ENCODE measurements around the gene MAEA.
A peak's percentile ranks its signal among the peaks of the same experiment; 100 is the strongest.

MAEA gene

GRCh38 chr4:1289207-1290164 lies at the start of gene MAEA:
TSS of gene MAEA (plus strand) at chr4:1289891. CDS start at chr4:1289914, 23 bp downstream.
- DNase-seq (ENCODE audit: low read depth): peak; percentile 94

GRCh38 chr4:1239950-1240307 lies 49.8 kb upstream of the MAEA start:
- DNase-seq (ENCODE audit: low read depth): no peak

- no peak for DNase-seq (ENCODE audit: low read depth)
These were observed 48.8 kb upstream of the MAEA start for GRCh38 chr4:1240721-1241465.

- no peak for DNase-seq (ENCODE audit: low read depth)
These were observed 48.2 kb upstream of the MAEA start for GRCh38 chr4:1241466-1241935.

- DNase-seq (ENCODE audit: low read depth): no peak
These were observed 47.7 kb upstream of the MAEA start for GRCh38 chr4:1241936-1242505.

GRCh38 chr4:1242506-1243450 lies 46.9 kb upstream of the MAEA start:
- DNase-seq (ENCODE audit: low read depth): no peak

GRCh38 chr4:1243451-1244080 lies 46.1 kb upstream of the MAEA start:
- no peak for DNase-seq (ENCODE audit: low read depth)

- no peak for DNase-seq (ENCODE audit: low read depth)
These were observed 45.4 kb upstream of the MAEA start for GRCh38 chr4:1244081-1244977.

- no peak for DNase-seq (ENCODE audit: low read depth)
These were observed 44.7 kb upstream of the MAEA start for GRCh38 chr4:1244978-1245471.

GRCh38 chr4:1245481-1246051 lies 44.1 kb upstream of the MAEA start:
- DNase-seq (ENCODE audit: low read depth): no peak

- no peak for DNase-seq (ENCODE audit: low read depth)
These were observed 43.4 kb upstream of the MAEA start for GRCh38 chr4:1246111-1246881.

GRCh38 chr4:1246901-1247863 lies 42.5 kb upstream of the MAEA start:
- DNase-seq (ENCODE audit: low read depth): no peak

GRCh38 chr4:1247864-1248244 lies 41.8 kb upstream of the MAEA start:
- no peak for DNase-seq (ENCODE audit: low read depth)

- DNase-seq (ENCODE audit: low read depth): peak; percentile 45
These were observed 41.2 kb upstream of the MAEA start, which contains the start of gene CTBP1 for GRCh38 chr4:1248245-1249147. TSS of gene CTBP1 (minus strand) at chr4:1249130. CDS start at chr4:1241331, 7,799 bp downstream.

- peak; percentile 52 for DNase-seq (ENCODE audit: low read depth)
These were observed 40.5 kb upstream of the MAEA start for GRCh38 chr4:1249148-1249730.
